K562 (cell line): Measurements from ENCODE around the gene LCE1F.

ENCODE experiments used
- CHD2 ChIP-seq: IDR thresholded peaks from 2 replicates; pipeline ENCODE4 v1.6.1; 2011; ENCODE audit warnings: low read depth, low read length
- HCFC1 ChIP-seq: IDR thresholded peaks from 2 replicates; pipeline ENCODE4 v1.6.1; 2012; ENCODE audit warnings: low read depth, low read length, improper control_type of control experiment
- NFIC ChIP-seq: fragments of 450-650 bp; IDR thresholded peaks from 2 replicates; pipeline ENCODE4 v1.6.1; 2017; ENCODE audit warnings: mild to moderate bottlenecking, inconsistent platforms
- POLR2AphosphoS5 ChIP-seq: IDR thresholded peaks from 2 replicates; pipeline ENCODE4 v1.6.1; 2011; ENCODE audit warnings: mild to moderate bottlenecking, low read depth, low read length, moderate library complexity; ENCODE audit not compliant: control insufficient read depth, insufficient read depth
- SETDB1 ChIP-seq: IDR thresholded peaks from one replicate; pipeline ENCODE4 v1.6.1; 2012; ENCODE audit warnings: low read length, control low read depth, inconsistent platforms
- SREBF2 ChIP-seq: sonication (generic); formaldehyde crosslinking; IDR thresholded peaks from 2 replicates; pipeline ENCODE4 v1.4.0; 2020; ENCODE audit warnings: mild to moderate bottlenecking, missing genetic modification reagents
- SRSF3 ChIP-seq: fragments of 200-400 bp; formaldehyde crosslinking; IDR thresholded peaks from 2 replicates; pipeline ENCODE4 v1.6.1; 2016; ENCODE audit warnings: mild to moderate bottlenecking, low read length, moderate library complexity; ENCODE audit not compliant: insufficient read depth
- SRSF9 ChIP-seq: fragments of 200-400 bp; formaldehyde crosslinking; IDR thresholded peaks from 2 replicates; pipeline ENCODE4 v1.6.1; 2017; ENCODE audit warnings: low read depth, low read length, borderline replicate concordance
- XRCC5 ChIP-seq: fragments of 200-400 bp; formaldehyde crosslinking; IDR thresholded peaks from 2 replicates; pipeline ENCODE4 v1.6.1; 2017; ENCODE audit warnings: low read depth, mild to moderate bottlenecking, low read length
- ZBTB7A ChIP-seq: IDR thresholded peaks from 2 replicates; pipeline ENCODE4 v1.6.1; 2011; ENCODE audit warnings: low read depth, mild to moderate bottlenecking, low read length, moderate library complexity, borderline replicate concordance; ENCODE audit not compliant: control insufficient read depth
- TF ChIP-seq, protein P1 (sequence below), 2 experiments: fragments of 450-650 bp; formaldehyde crosslinking in 1 of 2; IDR thresholded peaks; 2 replicates each; pipeline versions ENCODE4 v1.4.0 to v1.6.1; 2014 to 2020; ENCODE audit warnings: mild to moderate bottlenecking in 2 of 2, borderline replicate concordance in 1 of 2, low read depth in 1 of 2
- TF ChIP-seq, protein P2 (sequence below): fragments of 250-450 bp; sonication (Bioruptor Pico); IDR thresholded peaks from 2 replicates; pipeline ENCODE4 v1.5.0; 2021; ENCODE audit warnings: mild to moderate bottlenecking, borderline replicate concordance
- TF ChIP-seq, protein P3 (sequence below): fragments of 250-450 bp; sonication (Bioruptor Pico); IDR thresholded peaks from 2 replicates; pipeline ENCODE4 v1.4.0; 2020
- TF ChIP-seq, protein P4 (sequence below), 3 experiments: IDR thresholded peaks in 2 of 3; conservative IDR thresholded peaks in 1 of 3; 2 replicates each; pipeline ENCODE4 v1.5.1; 2011 to 2012; ENCODE audit warnings: low read length in 3 of 3, mild to moderate bottlenecking in 3 of 3, control low read depth in 2 of 3, improper control_type of control experiment in 1 of 3, inconsistent platforms in 1 of 3, low read depth in 1 of 3, mixed read lengths in 1 of 3, moderate library complexity in 1 of 3; ENCODE audit not compliant: insufficient read depth in 2 of 3

DNA sequence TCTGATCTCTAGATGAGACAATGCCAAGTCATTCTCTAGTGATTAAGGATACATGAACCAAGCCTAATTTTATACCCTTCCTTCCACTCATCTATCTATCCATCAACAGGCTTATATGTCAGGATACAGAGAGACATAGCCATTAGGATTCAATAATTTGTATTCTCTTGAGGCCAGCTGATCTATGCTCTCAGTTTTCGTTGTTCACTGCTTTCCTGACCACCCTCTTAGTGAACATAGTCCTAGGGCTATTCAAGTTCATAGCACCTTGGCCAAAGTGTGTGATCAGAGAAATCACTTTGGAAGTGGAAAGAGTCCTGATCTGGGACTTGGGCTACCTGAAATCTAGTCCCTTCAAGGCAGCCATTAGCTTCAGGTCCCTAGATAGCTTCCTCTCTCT is 21.4 kb upstream of the LCE1F start:
- TF ChIP-seq SRSF9 (no peak), CHD2 (no peak), NFIC (no peak), ZBTB7A (no peak), SREBF2 (CRISPR knock-in tag) (no peak), POLR2AphosphoS5 (no peak), SRSF3 (no peak), SETDB1 (no peak), HCFC1 (no peak), XRCC5 (no peak)
- TF ChIP-seq, protein P1, sequence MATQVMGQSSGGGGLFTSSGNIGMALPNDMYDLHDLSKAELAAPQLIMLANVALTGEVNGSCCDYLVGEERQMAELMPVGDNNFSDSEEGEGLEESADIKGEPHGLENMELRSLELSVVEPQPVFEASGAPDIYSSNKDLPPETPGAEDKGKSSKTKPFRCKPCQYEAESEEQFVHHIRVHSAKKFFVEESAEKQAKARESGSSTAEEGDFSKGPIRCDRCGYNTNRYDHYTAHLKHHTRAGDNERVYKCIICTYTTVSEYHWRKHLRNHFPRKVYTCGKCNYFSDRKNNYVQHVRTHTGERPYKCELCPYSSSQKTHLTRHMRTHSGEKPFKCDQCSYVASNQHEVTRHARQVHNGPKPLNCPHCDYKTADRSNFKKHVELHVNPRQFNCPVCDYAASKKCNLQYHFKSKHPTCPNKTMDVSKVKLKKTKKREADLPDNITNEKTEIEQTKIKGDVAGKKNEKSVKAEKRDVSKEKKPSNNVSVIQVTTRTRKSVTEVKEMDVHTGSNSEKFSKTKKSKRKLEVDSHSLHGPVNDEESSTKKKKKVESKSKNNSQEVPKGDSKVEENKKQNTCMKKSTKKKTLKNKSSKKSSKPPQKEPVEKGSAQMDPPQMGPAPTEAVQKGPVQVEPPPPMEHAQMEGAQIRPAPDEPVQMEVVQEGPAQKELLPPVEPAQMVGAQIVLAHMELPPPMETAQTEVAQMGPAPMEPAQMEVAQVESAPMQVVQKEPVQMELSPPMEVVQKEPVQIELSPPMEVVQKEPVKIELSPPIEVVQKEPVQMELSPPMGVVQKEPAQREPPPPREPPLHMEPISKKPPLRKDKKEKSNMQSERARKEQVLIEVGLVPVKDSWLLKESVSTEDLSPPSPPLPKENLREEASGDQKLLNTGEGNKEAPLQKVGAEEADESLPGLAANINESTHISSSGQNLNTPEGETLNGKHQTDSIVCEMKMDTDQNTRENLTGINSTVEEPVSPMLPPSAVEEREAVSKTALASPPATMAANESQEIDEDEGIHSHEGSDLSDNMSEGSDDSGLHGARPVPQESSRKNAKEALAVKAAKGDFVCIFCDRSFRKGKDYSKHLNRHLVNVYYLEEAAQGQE (IDR thresholded peaks at IDR 0.05; ENCODE audit: borderline replicate concordance): no peak
- TF ChIP-seq, protein P1 (CRISPR knock-in tag; IDR thresholded peaks at IDR 0.05; ENCODE audit: low read depth): no peak
- TF ChIP-seq, protein P2, sequence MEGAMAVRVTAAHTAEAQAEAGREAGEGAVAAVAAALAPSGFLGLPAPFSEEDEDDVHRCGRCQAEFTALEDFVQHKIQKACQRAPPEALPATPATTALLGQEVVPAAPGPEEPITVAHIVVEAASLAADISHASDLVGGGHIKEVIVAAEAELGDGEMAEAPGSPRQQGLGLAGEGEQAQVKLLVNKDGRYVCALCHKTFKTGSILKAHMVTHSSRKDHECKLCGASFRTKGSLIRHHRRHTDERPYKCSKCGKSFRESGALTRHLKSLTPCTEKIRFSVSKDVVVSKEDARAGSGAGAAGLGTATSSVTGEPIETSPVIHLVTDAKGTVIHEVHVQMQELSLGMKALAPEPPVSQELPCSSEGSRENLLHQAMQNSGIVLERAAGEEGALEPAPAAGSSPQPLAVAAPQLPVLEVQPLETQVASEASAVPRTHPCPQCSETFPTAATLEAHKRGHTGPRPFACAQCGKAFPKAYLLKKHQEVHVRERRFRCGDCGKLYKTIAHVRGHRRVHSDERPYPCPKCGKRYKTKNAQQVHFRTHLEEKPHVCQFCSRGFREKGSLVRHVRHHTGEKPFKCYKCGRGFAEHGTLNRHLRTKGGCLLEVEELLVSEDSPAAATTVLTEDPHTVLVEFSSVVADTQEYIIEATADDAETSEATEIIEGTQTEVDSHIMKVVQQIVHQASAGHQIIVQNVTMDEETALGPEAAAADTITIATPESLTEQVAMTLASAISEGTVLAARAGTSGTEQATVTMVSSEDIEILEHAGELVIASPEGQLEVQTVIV (CRISPR knock-in tag): no peak
- TF ChIP-seq, protein P3, sequence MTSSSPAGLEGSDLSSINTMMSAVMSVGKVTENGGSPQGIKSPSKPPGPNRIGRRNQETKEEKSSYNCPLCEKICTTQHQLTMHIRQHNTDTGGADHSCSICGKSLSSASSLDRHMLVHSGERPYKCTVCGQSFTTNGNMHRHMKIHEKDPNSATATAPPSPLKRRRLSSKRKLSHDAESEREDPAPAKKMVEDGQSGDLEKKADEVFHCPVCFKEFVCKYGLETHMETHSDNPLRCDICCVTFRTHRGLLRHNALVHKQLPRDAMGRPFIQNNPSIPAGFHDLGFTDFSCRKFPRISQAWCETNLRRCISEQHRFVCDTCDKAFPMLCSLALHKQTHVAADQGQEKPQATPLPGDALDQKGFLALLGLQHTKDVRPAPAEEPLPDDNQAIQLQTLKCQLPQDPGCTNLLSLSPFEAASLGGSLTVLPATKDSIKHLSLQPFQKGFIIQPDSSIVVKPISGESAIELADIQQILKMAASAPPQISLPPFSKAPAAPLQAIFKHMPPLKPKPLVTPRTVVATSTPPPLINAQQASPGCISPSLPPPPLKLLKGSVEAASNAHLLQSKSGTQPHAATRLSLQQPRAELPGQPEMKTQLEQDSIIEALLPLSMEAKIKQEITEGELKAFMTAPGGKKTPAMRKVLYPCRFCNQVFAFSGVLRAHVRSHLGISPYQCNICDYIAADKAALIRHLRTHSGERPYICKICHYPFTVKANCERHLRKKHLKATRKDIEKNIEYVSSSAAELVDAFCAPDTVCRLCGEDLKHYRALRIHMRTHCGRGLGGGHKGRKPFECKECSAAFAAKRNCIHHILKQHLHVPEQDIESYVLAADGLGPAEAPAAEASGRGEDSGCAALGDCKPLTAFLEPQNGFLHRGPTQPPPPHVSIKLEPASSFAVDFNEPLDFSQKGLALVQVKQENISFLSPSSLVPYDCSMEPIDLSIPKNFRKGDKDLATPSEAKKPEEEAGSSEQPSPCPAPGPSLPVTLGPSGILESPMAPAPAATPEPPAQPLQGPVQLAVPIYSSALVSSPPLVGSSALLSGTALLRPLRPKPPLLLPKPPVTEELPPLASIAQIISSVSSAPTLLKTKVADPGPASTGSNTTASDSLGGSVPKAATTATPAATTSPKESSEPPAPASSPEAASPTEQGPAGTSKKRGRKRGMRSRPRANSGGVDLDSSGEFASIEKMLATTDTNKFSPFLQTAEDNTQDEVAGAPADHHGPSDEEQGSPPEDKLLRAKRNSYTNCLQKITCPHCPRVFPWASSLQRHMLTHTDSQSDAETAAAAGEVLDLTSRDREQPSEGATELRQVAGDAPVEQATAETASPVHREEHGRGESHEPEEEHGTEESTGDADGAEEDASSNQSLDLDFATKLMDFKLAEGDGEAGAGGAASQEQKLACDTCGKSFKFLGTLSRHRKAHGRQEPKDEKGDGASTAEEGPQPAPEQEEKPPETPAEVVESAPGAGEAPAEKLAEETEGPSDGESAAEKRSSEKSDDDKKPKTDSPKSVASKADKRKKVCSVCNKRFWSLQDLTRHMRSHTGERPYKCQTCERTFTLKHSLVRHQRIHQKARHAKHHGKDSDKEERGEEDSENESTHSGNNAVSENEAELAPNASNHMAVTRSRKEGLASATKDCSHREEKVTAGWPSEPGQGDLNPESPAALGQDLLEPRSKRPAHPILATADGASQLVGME (CRISPR knock-in tag): no peak
- TF ChIP-seq, protein P4, sequence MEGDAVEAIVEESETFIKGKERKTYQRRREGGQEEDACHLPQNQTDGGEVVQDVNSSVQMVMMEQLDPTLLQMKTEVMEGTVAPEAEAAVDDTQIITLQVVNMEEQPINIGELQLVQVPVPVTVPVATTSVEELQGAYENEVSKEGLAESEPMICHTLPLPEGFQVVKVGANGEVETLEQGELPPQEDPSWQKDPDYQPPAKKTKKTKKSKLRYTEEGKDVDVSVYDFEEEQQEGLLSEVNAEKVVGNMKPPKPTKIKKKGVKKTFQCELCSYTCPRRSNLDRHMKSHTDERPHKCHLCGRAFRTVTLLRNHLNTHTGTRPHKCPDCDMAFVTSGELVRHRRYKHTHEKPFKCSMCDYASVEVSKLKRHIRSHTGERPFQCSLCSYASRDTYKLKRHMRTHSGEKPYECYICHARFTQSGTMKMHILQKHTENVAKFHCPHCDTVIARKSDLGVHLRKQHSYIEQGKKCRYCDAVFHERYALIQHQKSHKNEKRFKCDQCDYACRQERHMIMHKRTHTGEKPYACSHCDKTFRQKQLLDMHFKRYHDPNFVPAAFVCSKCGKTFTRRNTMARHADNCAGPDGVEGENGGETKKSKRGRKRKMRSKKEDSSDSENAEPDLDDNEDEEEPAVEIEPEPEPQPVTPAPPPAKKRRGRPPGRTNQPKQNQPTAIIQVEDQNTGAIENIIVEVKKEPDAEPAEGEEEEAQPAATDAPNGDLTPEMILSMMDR (IDR thresholded peaks at IDR 0.05 in 2 of 3, conservative IDR thresholded peaks at IDR 0.05 in 1 of 3; ENCODE audit: insufficient read depth in 2 of 3, low read depth in 1 of 3, low read length in 3 of 3): no peak
